Osteoblast (primary cell): Measurements from ENCODE around the gene PITPNC1. TPM values are rescaled to one million over a fixed set of nuclear protein-coding genes. Genes with fewer than 3 reads are reported as not detected.
"Not testable (repeated sequence)": the region's sequence is repeated elsewhere in the genome, so short reads cannot be mapped to it uniquely, and the experiment has no call there.

Source experiments
- DNase-seq: peaks from one replicate; pipeline ENCODE4 v3.0.0; 2011; ENCODE audit warnings: low spot score, mixed read lengths; ENCODE audit not compliant: insufficient read length; ENCODE audit errors: missing footprints
- H2AFZ ChIP-seq: 2 replicates; pipeline ENCODE4 v1.6.0; 2011; ENCODE audit warnings: mild to moderate bottlenecking, low read length
- H3K27ac ChIP-seq: 2 replicates; pipeline ENCODE4 v1.5.1; 2011; ENCODE audit warnings: mild to moderate bottlenecking, low read depth, low read length, moderate library complexity
- H3K27me3 ChIP-seq: 2 replicates; pipeline ENCODE4 v1.6.0; 2012; ENCODE audit warnings: mild to moderate bottlenecking, control low read depth, inconsistent platforms, low read length, moderate library complexity; ENCODE audit not compliant: insufficient read depth
- H3K36me3 ChIP-seq: 2 replicates; pipeline ENCODE4 v1.5.1; 2011; ENCODE audit warnings: mild to moderate bottlenecking, low read length, control low read depth, moderate library complexity; ENCODE audit not compliant: insufficient read depth
- H3K4me1 ChIP-seq: 2 replicates; pipeline ENCODE4 v1.5.1; 2011; ENCODE audit warnings: mild to moderate bottlenecking, low read length, control low read depth, moderate library complexity; ENCODE audit not compliant: insufficient read depth
- H3K4me2 ChIP-seq: 2 replicates; pipeline ENCODE4 v1.6.0; 2011; ENCODE audit warnings: mild to moderate bottlenecking, low read length; ENCODE audit not compliant: insufficient read depth
- H3K4me3 ChIP-seq: fragments of 200-600 bp; sonication (generic); 3 replicates; pipeline ENCODE4 v1.5.1; 2012; ENCODE audit warnings: mild to moderate bottlenecking, low read length, inconsistent platforms; ENCODE audit not compliant: insufficient read depth
- H3K79me2 ChIP-seq: 2 replicates; pipeline ENCODE4 v1.6.0; 2012; ENCODE audit warnings: mild to moderate bottlenecking, low read length, control low read depth, inconsistent platforms; ENCODE audit not compliant: insufficient read depth
- H3K9me3 ChIP-seq: 2 replicates; pipeline ENCODE4 v1.5.1; 2011; ENCODE audit warnings: low read depth, low read length, control low read depth
- H4K20me1 ChIP-seq: 2 replicates; pipeline ENCODE4 v1.6.0; 2012; ENCODE audit warnings: mild to moderate bottlenecking, low read length, control low read depth; ENCODE audit not compliant: insufficient read depth
- total RNA-seq: library from RNA; depleted of rRNA; stranded (reverse); fragments of >200 nt; gene quantifications from 2 replicates; pipeline ENCODE4 v1.2.3, GENCODE V29; 2012
- TF ChIP-seq, protein P1 (sequence below): IDR thresholded peaks from 2 replicates; pipeline ENCODE4 v1.5.1; 2011; ENCODE audit warnings: mild to moderate bottlenecking, low read depth, low read length, moderate library complexity; ENCODE audit errors: extremely low read depth

PITPNC1 gene
- total RNA-seq, 1 donor = 6.2 TPM

DNA sequence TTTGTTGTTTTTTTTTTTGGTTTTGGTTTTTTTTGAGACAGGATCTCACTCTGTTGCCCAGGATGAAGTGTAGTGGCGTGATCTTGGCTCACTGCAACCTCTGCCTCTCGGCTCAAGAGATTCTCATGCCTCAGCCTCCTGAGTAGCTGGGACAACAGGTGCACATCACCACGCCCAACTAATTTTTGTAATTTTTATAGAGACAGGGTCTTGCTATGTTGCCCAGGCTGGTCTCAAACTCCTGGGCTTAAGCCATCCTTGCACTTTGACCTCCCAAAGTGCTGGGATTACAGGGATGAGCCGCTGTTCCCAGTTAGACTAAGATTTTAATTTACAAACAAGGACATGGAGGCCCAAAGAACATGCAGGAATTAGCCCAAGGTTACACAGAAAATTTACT lies 248.9 kb downstream of the PITPNC1 start:
- no peaks in the 10 kb centered on the region for H3K79me2 ChIP-seq
- H3K4me3 ChIP-seq = no peak overlapping the region
- H3K9me3 ChIP-seq = no peaks in the 10 kb centered on the region
- H3K36me3 ChIP-seq = no peaks in the 10 kb centered on the region
- no peaks in the 10 kb centered on the region for H4K20me1 ChIP-seq
- no peaks in the 10 kb centered on the region for H3K27me3 ChIP-seq
- peaks cover 3% of the 10 kb centered on the region for H3K4me1 ChIP-seq
- no peak for DNase-seq
- TF ChIP-seq, protein P1, sequence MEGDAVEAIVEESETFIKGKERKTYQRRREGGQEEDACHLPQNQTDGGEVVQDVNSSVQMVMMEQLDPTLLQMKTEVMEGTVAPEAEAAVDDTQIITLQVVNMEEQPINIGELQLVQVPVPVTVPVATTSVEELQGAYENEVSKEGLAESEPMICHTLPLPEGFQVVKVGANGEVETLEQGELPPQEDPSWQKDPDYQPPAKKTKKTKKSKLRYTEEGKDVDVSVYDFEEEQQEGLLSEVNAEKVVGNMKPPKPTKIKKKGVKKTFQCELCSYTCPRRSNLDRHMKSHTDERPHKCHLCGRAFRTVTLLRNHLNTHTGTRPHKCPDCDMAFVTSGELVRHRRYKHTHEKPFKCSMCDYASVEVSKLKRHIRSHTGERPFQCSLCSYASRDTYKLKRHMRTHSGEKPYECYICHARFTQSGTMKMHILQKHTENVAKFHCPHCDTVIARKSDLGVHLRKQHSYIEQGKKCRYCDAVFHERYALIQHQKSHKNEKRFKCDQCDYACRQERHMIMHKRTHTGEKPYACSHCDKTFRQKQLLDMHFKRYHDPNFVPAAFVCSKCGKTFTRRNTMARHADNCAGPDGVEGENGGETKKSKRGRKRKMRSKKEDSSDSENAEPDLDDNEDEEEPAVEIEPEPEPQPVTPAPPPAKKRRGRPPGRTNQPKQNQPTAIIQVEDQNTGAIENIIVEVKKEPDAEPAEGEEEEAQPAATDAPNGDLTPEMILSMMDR = no peak
- no peak overlapping the region for H3K27ac ChIP-seq
- no peak overlapping the region for H3K4me2 ChIP-seq
- H2AFZ ChIP-seq = no peak overlapping the region

DNA sequence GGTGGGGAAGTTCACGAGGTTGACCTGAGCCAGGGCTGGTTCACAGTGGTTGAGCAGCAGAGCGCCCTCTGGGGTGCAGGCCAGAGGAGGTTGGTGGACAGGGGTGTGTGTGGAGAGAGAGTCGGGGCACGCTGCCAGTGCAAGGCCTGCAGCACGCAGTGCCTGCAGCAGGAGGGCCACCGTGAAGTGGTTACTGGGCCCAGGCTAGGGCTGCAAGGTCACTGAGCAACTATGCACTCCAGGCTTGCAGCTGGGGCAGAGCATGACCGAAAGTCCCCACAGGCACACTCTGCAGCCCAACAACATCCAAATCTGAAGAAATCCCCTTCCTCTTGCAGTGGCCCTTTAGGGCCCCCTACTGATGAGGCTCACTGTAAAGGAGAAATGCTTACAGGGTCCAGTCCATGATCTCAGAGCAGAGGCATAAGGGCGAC lies 251.5 kb downstream of the PITPNC1 start:
- H3K4me3 ChIP-seq = no peak overlapping the region
- no peaks in the 10 kb centered on the region for H3K36me3 ChIP-seq
- H3K79me2 ChIP-seq = no peaks in the 10 kb centered on the region
- no peak overlapping the region for H3K27ac ChIP-seq
- DNase-seq = peak; percentile 56
- no peak overlapping the region for H3K4me2 ChIP-seq
- peaks cover 3% of the 10 kb centered on the region for H3K4me1 ChIP-seq
- H2AFZ ChIP-seq = no peak overlapping the region
- TF ChIP-seq, protein P1 = peak; percentile 19
- H3K9me3 ChIP-seq = no peaks in the 10 kb centered on the region
- no peaks in the 10 kb centered on the region for H4K20me1 ChIP-seq
- no peaks in the 10 kb centered on the region for H3K27me3 ChIP-seq

DNA sequence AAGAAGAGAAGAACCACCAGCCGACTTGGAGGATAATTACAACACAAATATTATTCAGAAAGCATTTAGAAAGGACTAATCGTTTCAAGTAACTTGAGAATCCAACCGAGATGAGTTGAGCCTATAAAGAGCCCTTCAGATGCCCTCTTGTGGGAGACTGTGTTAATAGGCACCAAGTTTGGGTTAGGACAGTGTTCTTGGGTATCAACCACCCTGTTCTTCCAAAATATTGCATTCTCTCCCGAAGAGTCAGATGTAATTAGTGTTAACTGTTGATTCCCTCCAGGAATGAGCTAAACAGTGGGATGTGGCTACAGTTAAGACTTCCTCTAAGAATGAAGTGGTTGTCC lies 252.9 kb downstream of the PITPNC1 start:
- TF ChIP-seq, protein P1 = peak; percentile 68
- DNase-seq = peak; percentile 91

DNA sequence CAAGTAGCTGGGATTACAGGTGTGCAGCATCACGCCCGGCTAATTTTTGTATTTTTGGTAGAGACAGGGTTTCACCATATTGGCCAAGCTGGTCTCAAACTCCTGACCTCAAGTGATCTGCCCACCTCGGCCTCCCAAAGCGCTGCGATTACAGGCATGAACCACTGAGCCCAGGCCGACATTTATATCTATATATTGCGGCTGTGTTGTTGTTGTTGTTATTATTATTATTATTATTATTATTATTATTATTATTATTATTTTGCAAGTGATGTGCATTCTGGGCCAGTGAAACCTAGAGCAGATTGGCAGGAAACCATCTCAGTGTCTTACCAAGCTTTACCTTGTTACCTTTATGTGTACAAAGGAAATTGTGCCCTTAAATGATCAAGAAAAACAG lies 253.8 kb downstream of the PITPNC1 start:
- H2AFZ ChIP-seq, DNase-seq, H4K20me1 ChIP-seq, H3K9me3 ChIP-seq, H3K27me3 ChIP-seq, H3K36me3 ChIP-seq, H3K4me1 ChIP-seq, H3K4me2 ChIP-seq, H3K4me3 ChIP-seq, H3K27ac ChIP-seq, H3K79me2 ChIP-seq: not testable (repeated sequence)

More for the DNA sequence above, 252.9 kb downstream of the PITPNC1 start:
- Histone ChIP-seq H3K4me3 (no peak overlapping the region), H4K20me1 (no peaks in the 10 kb centered on the region), H3K79me2 (no peaks in the 10 kb centered on the region), H3K9me3 (no peaks in the 10 kb centered on the region), H3K27me3 (no peaks in the 10 kb centered on the region), H3K27ac (no peak overlapping the region), H3K36me3 (no peaks in the 10 kb centered on the region), H3K4me1 (peaks cover 3% of the 10 kb centered on the region), H3K4me2 (peak overlapping the region; percentile 58), H2AFZ (peak overlapping the region; percentile 43)

DNA sequence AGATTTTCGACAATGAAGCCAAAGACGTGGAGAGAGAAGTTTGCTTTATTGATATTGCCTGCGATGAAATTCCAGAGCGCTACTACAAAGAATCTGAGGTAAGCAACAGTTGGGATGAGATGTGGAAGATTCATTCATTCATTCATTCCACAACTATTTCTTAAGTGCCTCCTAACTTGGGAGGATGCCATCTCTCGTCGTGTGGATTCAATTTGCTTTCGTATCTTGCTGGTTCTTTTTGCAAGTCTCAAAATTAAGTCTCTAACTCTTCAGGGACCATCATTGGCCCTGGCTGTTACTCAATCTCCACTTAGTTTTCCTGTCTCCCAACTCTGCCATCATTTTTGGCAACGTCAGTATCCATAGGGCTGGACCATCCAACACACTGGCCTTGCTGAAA lies 255.1 kb downstream of the PITPNC1 start:
- no peak overlapping the region for H3K4me2 ChIP-seq
- peak; percentile 13 for DNase-seq
- TF ChIP-seq, protein P1 = no peak
- H4K20me1 ChIP-seq = no peaks in the 10 kb centered on the region
- H3K36me3 ChIP-seq = no peaks in the 10 kb centered on the region
- no peak overlapping the region for H3K4me3 ChIP-seq
- no peaks in the 10 kb centered on the region for H3K79me2 ChIP-seq
- no peak overlapping the region for H2AFZ ChIP-seq
- H3K27ac ChIP-seq = no peak overlapping the region
- no peaks in the 10 kb centered on the region for H3K9me3 ChIP-seq
- no peaks in the 10 kb centered on the region for H3K27me3 ChIP-seq
- H3K4me1 ChIP-seq = peaks cover 3% of the 10 kb centered on the region
